ENCODE data around the gene IGF2BP2. TPM values are rescaled to one million over a fixed set of nuclear protein-coding genes. Genes with fewer than 3 reads are reported as not detected.

The IGF2BP2 gene
- total RNA-seq, 6 donors from 2014 or later = 11.4 to 60.3 (median 24.9) TPM

DNA sequence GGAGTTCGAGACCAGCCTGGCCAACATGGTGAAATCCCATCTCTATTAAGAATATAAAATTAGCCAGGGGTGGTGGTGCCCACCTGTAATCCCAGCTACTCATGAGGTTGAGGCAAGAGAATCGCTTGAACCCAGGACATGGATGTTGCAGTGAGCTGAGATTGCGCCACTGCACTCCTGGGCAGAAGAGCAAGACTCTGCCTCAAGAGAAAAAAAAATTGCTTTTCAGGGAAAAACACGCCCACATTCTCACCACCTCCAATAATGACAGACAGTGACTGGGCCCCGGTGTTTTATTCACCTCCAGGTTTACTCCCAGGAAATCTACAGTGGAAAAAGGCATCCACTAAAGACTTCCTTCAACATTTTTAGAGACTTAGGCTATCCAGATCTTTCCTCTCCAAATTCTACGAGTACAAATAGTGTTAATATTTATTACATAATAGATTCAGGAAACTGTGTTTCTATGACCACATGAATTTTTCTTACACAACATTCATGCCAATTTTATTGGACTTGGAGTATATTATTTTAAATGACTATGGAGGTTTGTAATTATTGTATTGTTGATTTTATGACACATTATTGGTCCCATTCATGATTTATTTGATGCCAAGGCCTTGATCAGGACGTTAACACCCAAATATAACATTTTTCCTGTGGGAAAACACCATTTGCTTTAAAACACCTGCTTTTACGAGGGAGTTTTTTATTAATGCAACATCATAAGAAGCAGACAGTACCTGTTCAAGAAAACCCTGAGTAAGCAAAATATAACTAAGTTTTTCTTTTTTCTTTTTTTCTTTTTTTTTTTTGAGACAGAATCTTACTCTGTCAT lies 26.6 kb downstream of the IGF2BP2 start:
- no peak for DNase-seq
- ATAC-seq (ENCODE audit: low FRiP score in 2 of 2) = no peak
- TF ChIP-seq POLR2A (IDR thresholded peaks at IDR 0.05) (no peak), POLR2AphosphoS5 (IDR thresholded peaks at IDR 0.05) (no peak), EP300 (IDR thresholded peaks at IDR 0.05) (no peak)
- TF ChIP-seq, protein P1, sequence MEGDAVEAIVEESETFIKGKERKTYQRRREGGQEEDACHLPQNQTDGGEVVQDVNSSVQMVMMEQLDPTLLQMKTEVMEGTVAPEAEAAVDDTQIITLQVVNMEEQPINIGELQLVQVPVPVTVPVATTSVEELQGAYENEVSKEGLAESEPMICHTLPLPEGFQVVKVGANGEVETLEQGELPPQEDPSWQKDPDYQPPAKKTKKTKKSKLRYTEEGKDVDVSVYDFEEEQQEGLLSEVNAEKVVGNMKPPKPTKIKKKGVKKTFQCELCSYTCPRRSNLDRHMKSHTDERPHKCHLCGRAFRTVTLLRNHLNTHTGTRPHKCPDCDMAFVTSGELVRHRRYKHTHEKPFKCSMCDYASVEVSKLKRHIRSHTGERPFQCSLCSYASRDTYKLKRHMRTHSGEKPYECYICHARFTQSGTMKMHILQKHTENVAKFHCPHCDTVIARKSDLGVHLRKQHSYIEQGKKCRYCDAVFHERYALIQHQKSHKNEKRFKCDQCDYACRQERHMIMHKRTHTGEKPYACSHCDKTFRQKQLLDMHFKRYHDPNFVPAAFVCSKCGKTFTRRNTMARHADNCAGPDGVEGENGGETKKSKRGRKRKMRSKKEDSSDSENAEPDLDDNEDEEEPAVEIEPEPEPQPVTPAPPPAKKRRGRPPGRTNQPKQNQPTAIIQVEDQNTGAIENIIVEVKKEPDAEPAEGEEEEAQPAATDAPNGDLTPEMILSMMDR (IDR thresholded peaks at IDR 0.05) = no peak

DNA sequence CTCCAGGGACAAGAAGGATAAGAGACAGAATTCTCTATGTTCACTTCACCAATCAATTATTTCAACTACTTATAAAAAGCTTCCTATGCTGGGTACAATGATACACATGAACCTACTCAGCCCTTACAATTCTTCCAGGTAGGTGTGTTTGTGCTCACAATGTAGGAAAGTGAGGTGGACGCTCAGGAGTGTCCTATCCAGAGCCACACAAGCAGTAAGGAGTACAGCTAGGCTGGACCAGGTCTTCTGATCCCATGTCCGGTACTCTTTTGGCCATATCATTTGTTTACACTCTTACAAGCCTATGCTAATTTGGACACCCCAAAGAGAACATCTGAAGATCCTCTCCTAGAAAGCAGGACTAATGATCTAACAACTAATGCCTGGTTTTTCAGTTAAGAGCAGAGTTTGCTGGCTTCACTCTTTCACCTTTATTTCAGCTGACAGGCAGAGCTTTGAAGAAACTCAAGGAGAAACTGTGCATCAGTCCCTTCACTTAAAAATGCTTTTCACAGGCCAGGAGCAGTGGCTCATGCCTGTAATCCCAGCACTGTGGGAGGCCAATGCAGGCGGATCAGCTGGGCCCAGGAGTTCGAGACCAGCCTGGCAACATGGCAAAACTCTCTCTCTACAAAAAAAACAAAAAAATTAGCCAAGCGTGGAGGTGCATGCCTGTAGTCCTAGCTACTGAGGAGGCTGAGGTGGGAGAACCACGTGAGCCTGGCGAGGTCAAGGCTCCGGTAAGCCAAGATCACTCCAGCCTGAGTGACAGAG lies 27.5 kb downstream of the IGF2BP2 start:
- Histone ChIP-seq H3K36me3 (no peaks in the 10 kb centered on the region), H3K27ac (no peak overlapping the region), H3K9me3 (no peaks in the 10 kb centered on the region), H3K27me3 (no peaks in the 10 kb centered on the region), H3K4me1 (peaks cover 4 to 13% (median 9%) of the 10 kb centered on the region in 4 donors), H3K4me3 (no peak overlapping the region)
- TF ChIP-seq POLR2A (IDR thresholded peaks at IDR 0.05) (no peak), EP300 (IDR thresholded peaks at IDR 0.05) (no peak), POLR2AphosphoS5 (IDR thresholded peaks at IDR 0.05) (no peak)
- TF ChIP-seq, protein P1 (IDR thresholded peaks at IDR 0.05) = no peak
- DNase-seq = no peak
- WGBS, 2 donors = 61 to 78% methylated on average over 6 to 8 of the region's 8 CpGs
- no peak for ATAC-seq (ENCODE audit: low FRiP score in 2 of 2)

More for the DNA sequence above, 26.6 kb downstream of the IGF2BP2 start:
- Histone ChIP-seq H3K36me3 (no peaks in the 10 kb centered on the region), H3K27me3 (no peaks in the 10 kb centered on the region), H3K4me1 (peaks cover 4 to 13% (median 9%) of the 10 kb centered on the region in 4 donors), H3K9me3 (no peaks in the 10 kb centered on the region), H3K27ac (no peak overlapping the region), H3K4me3 (no peak overlapping the region)
- 75 to 76% methylated on average over 8 of the region's 8 CpGs for WGBS, 2 donors

DNA sequence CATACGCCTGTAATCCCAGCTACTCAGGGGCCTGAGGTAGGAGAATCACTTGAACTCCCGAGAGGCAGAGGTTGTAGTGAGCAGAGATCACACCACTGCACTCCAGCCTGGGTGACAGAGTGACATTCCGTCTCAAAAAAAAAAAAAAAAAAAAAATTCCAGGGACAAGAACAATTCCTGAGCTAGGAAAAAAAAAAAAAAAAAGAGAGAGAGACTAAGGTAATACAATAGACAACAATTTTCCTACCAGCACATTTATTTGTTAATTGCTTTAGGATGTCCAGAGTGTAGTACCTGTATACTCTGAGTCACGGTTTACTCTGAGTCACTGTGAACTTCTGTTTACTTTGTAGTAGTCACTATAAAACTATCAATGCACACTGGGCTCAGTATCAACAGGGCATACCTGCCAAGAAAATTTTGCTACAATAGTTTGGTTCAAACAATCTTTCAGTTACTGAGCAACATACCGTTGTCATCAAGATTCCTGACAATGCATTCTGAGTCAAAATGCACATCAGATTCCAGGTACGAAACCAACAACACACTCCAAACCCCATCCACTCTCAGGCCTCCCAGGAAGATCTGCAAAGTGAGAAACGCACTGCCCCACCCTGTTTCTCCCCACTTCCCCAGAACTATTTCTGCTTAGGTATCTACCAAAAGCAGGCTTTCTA lies 28.3 kb downstream of the IGF2BP2 start:
- WGBS, 2 donors = 49 to 62% methylated on average over 6 to 7 of the region's 7 CpGs
- no peaks in the 10 kb centered on the region for H3K9me3 ChIP-seq
- no peak overlapping the region for H3K27ac ChIP-seq
- no peaks in the 10 kb centered on the region for H3K36me3 ChIP-seq
- H3K4me3 ChIP-seq = no peak overlapping the region
- TF ChIP-seq EP300 (IDR thresholded peaks at IDR 0.05) (no peak), POLR2A (IDR thresholded peaks at IDR 0.05) (no peak), POLR2AphosphoS5 (IDR thresholded peaks at IDR 0.05) (no peak)
- TF ChIP-seq, protein P1 (IDR thresholded peaks at IDR 0.05) = no peak
- H3K27me3 ChIP-seq = no peaks in the 10 kb centered on the region
- peaks cover 4 to 13% (median 9%) of the 10 kb centered on the region in 4 donors for H3K4me1 ChIP-seq
- ATAC-seq (ENCODE audit: low FRiP score in 2 of 2) = peak; percentile 56 to 90
- DNase-seq = no peak

DNA sequence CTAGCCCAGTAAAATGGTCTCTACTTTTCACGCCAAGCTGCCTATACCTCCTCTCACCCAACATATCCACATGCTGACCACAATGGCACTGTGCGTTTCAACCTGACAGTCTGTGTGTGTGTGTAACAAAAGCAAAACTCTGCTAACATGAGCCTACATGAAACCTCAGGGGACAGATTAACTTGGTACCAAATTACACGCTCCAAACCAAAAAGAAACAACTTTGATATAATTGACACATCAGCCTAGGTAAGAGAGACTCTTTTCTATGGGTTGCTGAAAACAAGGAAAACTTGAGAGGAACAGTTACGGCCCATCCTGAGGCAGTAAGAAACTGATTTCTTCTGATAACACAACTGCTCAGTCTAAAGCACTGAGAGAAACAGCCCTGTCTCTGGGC lies 31.5 kb downstream of the IGF2BP2 start:
- no peak for ATAC-seq (ENCODE audit: low FRiP score in 2 of 2)
- no peaks in the 10 kb centered on the region for H3K36me3 ChIP-seq
- no peak overlapping the region for H3K27ac ChIP-seq
- no peak overlapping the region for H3K4me3 ChIP-seq
- H3K27me3 ChIP-seq = no peaks in the 10 kb centered on the region
- 94 to 95% methylated on average over 4 of the region's 4 CpGs for WGBS, 2 donors
- peaks cover 4 to 13% (median 9%) of the 10 kb centered on the region in 4 donors for H3K4me1 ChIP-seq
- no peak for DNase-seq
- TF ChIP-seq POLR2AphosphoS5 (IDR thresholded peaks at IDR 0.05) (no peak), EP300 (IDR thresholded peaks at IDR 0.05) (no peak), POLR2A (IDR thresholded peaks at IDR 0.05) (no peak)
- TF ChIP-seq, protein P1 (IDR thresholded peaks at IDR 0.05) = no peak
- H3K9me3 ChIP-seq = no peaks in the 10 kb centered on the region

Measured in upper lobe of left lung (tissue), 6 donors.